Measurements from ENCODE around the gene CAMKMT.

GRCh38 chr2:44743473-44743872 is 381.7 kb downstream of the CAMKMT start:
- no peak for TF ChIP-seq POLR2AphosphoS5 (IDR thresholded peaks at IDR 0.05)
- TF ChIP-seq CTCF (IDR thresholded peaks at IDR 0.05): no peak
- no peak for TF ChIP-seq POLR2A (IDR thresholded peaks at IDR 0.05)
- no peak for TF ChIP-seq EP300 (IDR thresholded peaks at IDR 0.05)
